DND-41 (cell line): Measurements from ENCODE around the gene BAD.

ENCODE experiments used
- ATAC-seq: fragments of 200-7000 bp; cut with Tn5 transposase; 3 replicates; pipeline ENCODE4 v1.9.1; 2021; ENCODE audit warnings: low read depth; ENCODE audit not compliant: insufficient read depth
- DNase-seq: peaks from one replicate; pipeline ENCODE4 v3.0.0-alpha.2; 2020
- H2AFZ ChIP-seq: 2 replicates; pipeline ENCODE4 v1.6.0; 2012; ENCODE audit warnings: low read depth, low read length
- H3K27ac ChIP-seq: 2 replicates; pipeline ENCODE4 v1.5.1; 2012; ENCODE audit warnings: low read length, inconsistent platforms
- H3K27me3 ChIP-seq: fragments of 200-600 bp; sonication (generic); 2 replicates; pipeline ENCODE4 v1.6.0; 2012; ENCODE audit warnings: low read length, mild to moderate bottlenecking, inconsistent platforms; ENCODE audit not compliant: insufficient read depth, poor library complexity
- H3K36me3 ChIP-seq: 2 replicates; pipeline ENCODE4 v1.5.1; 2012; ENCODE audit warnings: low read length, inconsistent platforms; ENCODE audit not compliant: insufficient read depth
- H3K4me1 ChIP-seq: 2 replicates; pipeline ENCODE4 v1.5.1; 2012; ENCODE audit warnings: mild to moderate bottlenecking, low read length; ENCODE audit not compliant: insufficient read depth
- H3K4me2 ChIP-seq: 2 replicates; pipeline ENCODE4 v1.6.0; 2012; ENCODE audit warnings: mild to moderate bottlenecking, moderate library complexity, low read length, inconsistent platforms; ENCODE audit not compliant: insufficient read depth
- H3K4me3 ChIP-seq, 2 experiments: fragments of 200-600 bp in 1 of 2; shearing (Covaris generic) in 1 of 2; 2 replicates each; pipeline ENCODE4 v1.5.1; 2012 to 2016; ENCODE audit warnings: inconsistent platforms in 2 of 2, low read length in 2 of 2, mild to moderate bottlenecking in 2 of 2, low read depth in 1 of 2, moderate library complexity in 1 of 2
- H3K79me2 ChIP-seq: 2 replicates; pipeline ENCODE4 v1.6.0; 2012; ENCODE audit warnings: low read length, inconsistent platforms; ENCODE audit not compliant: insufficient read depth
- H3K9ac ChIP-seq: 2 replicates; pipeline ENCODE4 v1.6.0; 2012; ENCODE audit warnings: low read depth, mild to moderate bottlenecking, inconsistent platforms, low read length, moderate library complexity
- H3K9me3 ChIP-seq: 2 replicates; pipeline ENCODE4 v1.5.1; 2012; ENCODE audit warnings: low read length, moderate library complexity, mild to moderate bottlenecking, inconsistent platforms; ENCODE audit not compliant: insufficient read depth, severe bottlenecking
- H4K20me1 ChIP-seq: 2 replicates; pipeline ENCODE4 v1.6.0; 2012; ENCODE audit warnings: low read length; ENCODE audit not compliant: insufficient read depth
- CTCF ChIP-seq: IDR thresholded peaks from 2 replicates; pipeline ENCODE4 v1.5.1; 2012; ENCODE audit warnings: borderline replicate concordance, low read length, moderate library complexity, mild to moderate bottlenecking; ENCODE audit not compliant: poor library complexity, severe bottlenecking; ENCODE audit errors: extremely low read depth
- EZH2 ChIP-seq: IDR thresholded peaks from 3 replicates; pipeline ENCODE4 v1.6.1; 2012; ENCODE audit warnings: borderline replicate concordance, low read depth, mild to moderate bottlenecking, moderate library complexity, low read length, inconsistent platforms; ENCODE audit not compliant: severe bottlenecking

The BAD gene

GRCh38 chr11:64278576-64279190 lies 5.8 kb downstream of the BAD start:
- Histone ChIP-seq H3K79me2 (peaks cover 27% of the 10 kb centered on the region), H3K36me3 (peaks cover 47% of the 10 kb centered on the region), H2AFZ (no peak overlapping the region), H3K4me1 (peaks cover 9% of the 10 kb centered on the region), H4K20me1 (no peaks in the 10 kb centered on the region), H3K9me3 (no peaks in the 10 kb centered on the region), H3K27me3 (no peaks in the 10 kb centered on the region), H3K4me2 (no peak overlapping the region), H3K4me3 (no peak overlapping the region), H3K9ac (no peak overlapping the region), H3K27ac (no peak overlapping the region)
- TF ChIP-seq CTCF = no peak
- no peak for TF ChIP-seq EZH2
- no peak for DNase-seq
- no peak for ATAC-seq

DNA sequence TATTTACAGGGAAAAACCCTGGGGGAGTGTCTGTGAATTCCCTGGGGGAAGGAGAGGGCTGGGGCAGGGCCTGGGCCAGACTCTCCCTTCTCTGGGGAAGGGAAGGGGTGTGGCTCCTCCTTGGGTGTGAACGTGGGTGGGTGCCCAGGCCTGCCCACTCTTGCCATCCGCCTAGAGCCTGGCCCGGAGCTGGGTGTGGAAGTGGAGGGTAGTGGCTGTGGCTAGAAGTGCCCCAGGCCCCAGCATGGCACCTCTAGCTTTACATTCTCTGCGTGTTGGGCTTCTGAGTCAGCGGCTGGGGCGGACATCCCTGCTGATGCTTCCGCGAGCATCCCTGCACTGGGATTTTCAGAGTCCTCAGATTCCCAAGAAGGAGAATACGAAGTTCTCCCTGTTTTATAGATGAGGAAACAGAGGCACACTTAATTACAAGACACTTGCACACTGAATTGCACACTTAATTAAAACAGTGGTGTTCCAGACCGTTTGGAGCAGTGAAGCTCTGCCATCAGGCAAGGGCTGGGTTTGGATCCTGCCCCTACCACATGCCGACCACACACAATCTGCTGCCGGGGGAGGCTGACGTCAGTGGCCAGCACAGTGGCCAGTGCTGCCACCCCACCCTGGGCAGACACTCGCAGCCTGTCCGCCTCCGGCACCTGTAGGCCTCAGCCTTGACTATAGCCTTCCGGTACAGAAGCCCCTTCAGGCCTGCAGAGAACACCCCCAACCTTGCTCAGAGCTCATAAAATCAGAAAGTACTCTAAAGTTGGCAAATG lies 7.6 kb downstream of the BAD start:
- TF ChIP-seq CTCF (no peak), EZH2 (no peak)
- H3K27me3 ChIP-seq = no peaks in the 10 kb centered on the region
- H3K4me2 ChIP-seq = no peak overlapping the region
- no peak overlapping the region for H3K4me3 ChIP-seq
- H3K9me3 ChIP-seq = no peaks in the 10 kb centered on the region
- ATAC-seq (no peak), DNase-seq (no peak)
- peaks cover 33% of the 10 kb centered on the region for H3K36me3 ChIP-seq
- no peak overlapping the region for H3K27ac ChIP-seq
- no peak overlapping the region for H3K9ac ChIP-seq
- H4K20me1 ChIP-seq = no peaks in the 10 kb centered on the region
- H2AFZ ChIP-seq = no peak overlapping the region
- peaks cover 9% of the 10 kb centered on the region for H3K4me1 ChIP-seq
- peaks cover 23% of the 10 kb centered on the region for H3K79me2 ChIP-seq

DNA sequence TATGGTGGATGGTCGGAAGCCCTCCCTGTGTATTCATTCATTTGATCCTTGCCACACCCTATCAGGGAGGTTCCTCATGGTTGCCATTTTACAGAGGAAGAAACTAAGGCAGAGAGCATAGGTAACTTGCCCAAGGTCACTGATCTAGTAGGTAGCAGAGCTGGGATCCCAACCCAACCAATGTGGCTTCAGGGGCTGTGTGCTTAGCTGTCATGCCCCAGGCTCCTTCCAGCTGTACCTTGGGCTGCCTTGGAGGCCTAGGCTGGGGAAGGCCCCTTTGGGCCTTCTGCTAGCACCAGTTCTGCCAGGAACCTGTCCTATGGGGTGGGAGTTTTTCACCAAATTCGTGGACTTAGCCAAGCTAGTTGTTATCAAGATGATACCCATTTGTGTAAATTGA lies 8.6 kb downstream of the BAD start:
- no peak for DNase-seq
- no peaks in the 10 kb centered on the region for H4K20me1 ChIP-seq
- no peak for ATAC-seq
- H3K4me3 ChIP-seq = no peak overlapping the region
- no peaks in the 10 kb centered on the region for H3K9me3 ChIP-seq
- peaks cover 17% of the 10 kb centered on the region for H3K4me1 ChIP-seq
- no peak overlapping the region for H3K4me2 ChIP-seq
- H3K36me3 ChIP-seq = peaks cover 32% of the 10 kb centered on the region
- H3K9ac ChIP-seq = no peak overlapping the region
- no peak overlapping the region for H2AFZ ChIP-seq
- peaks cover 28% of the 10 kb centered on the region for H3K79me2 ChIP-seq
- no peaks in the 10 kb centered on the region for H3K27me3 ChIP-seq
- no peak overlapping the region for H3K27ac ChIP-seq
- no peak for TF ChIP-seq EZH2
- no peak for TF ChIP-seq CTCF
